PFSK-1 (cell line): Measurements from ENCODE around the gene USP47.

ENCODE experiments used
- FOXP2 ChIP-seq: optimal IDR thresholded peaks from 2 replicates; pipeline ENCODE3; 2011; ENCODE audit warnings: borderline replicate concordance, control low read depth, inconsistent platforms; ENCODE audit not compliant: insufficient read depth; ENCODE audit errors: extremely low read length, extremely low read depth
- POLR2AphosphoS5 ChIP-seq: IDR thresholded peaks from 2 replicates; pipeline ENCODE4 v1.6.1; 2012; ENCODE audit warnings: low read depth, mild to moderate bottlenecking, control low read depth, low read length, moderate library complexity
- REST ChIP-seq, 2 experiments: IDR thresholded peaks; 2 replicates each; pipeline versions ENCODE4 v1.6.1 to v1.8.0; 2011 to 2012; ENCODE audit warnings: low read depth in 2 of 2, low read length in 2 of 2, control low read depth in 1 of 2, inconsistent platforms in 1 of 2, mild to moderate bottlenecking in 1 of 2, moderate library complexity in 1 of 2; ENCODE audit not compliant: insufficient read depth in 1 of 2
- SIN3A ChIP-seq: IDR thresholded peaks from 2 replicates; pipeline ENCODE4 v1.6.1; 2012; ENCODE audit warnings: mild to moderate bottlenecking, low read length, moderate library complexity, borderline replicate concordance; ENCODE audit not compliant: insufficient read depth
- TAF1 ChIP-seq: IDR thresholded peaks from 2 replicates; pipeline ENCODE4 v1.6.1; 2012; ENCODE audit warnings: low read length, control low read depth, borderline replicate concordance; ENCODE audit not compliant: insufficient read depth

Gene USP47

GRCh38 chr11:11884351-11884750 is 42.6 kb downstream of the USP47 start:
- TF ChIP-seq POLR2AphosphoS5 (no peak), SIN3A (no peak), TAF1 (no peak), REST (IDR thresholded peaks at IDR 0.05; ENCODE audit: insufficient read depth in 1 of 2, low read depth in 2 of 2, low read length in 2 of 2) (no peak), FOXP2 (no peak)

GRCh38 chr11:11884774-11885481 is 43.2 kb downstream of the USP47 start:
- TF ChIP-seq SIN3A: no peak
- no peak for TF ChIP-seq FOXP2
- no peak for TF ChIP-seq TAF1
- TF ChIP-seq REST (IDR thresholded peaks at IDR 0.05; ENCODE audit: insufficient read depth in 1 of 2, low read depth in 2 of 2, low read length in 2 of 2): no peak
- no peak for TF ChIP-seq POLR2AphosphoS5

GRCh38 chr11:11894486-11894885 is 52.7 kb downstream of the USP47 start:
- no peak for TF ChIP-seq FOXP2
- TF ChIP-seq POLR2AphosphoS5: no peak
- TF ChIP-seq TAF1: no peak
- TF ChIP-seq SIN3A: no peak
- no peak for TF ChIP-seq REST (IDR thresholded peaks at IDR 0.05; ENCODE audit: insufficient read depth in 1 of 2, low read depth in 2 of 2, low read length in 2 of 2)

- TF ChIP-seq FOXP2: no peak
- TF ChIP-seq SIN3A: no peak
- no peak for TF ChIP-seq POLR2AphosphoS5
- TF ChIP-seq REST (IDR thresholded peaks at IDR 0.05; ENCODE audit: insufficient read depth in 1 of 2, low read depth in 2 of 2, low read length in 2 of 2): no peak
- no peak for TF ChIP-seq TAF1
Observed at GRCh38 chr11:11895672-11896071, 53.9 kb downstream of the USP47 start.

DNA sequence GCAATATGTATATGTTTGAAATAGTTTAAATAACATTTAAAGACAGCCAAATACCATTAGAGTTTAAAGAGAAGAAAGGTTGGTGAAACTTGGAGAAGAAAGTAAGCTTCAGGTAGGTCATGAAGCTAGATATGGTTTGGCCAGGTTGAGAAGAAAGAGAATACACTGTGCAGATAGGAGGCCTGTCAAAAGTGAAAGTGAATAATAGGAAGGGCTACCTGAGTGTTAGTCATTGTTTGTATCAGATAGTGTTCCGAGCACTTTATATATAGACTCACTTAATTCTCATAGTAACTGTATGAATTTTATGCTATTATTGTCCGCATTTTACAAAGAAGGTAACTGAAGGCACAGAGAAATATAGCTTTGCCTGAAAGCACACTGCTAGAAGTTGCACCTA is 56.9 kb downstream of the USP47 start:
- TF ChIP-seq FOXP2: no peak
- no peak for TF ChIP-seq POLR2AphosphoS5
- no peak for TF ChIP-seq TAF1
- no peak for TF ChIP-seq REST (IDR thresholded peaks at IDR 0.05; ENCODE audit: insufficient read depth in 1 of 2, low read depth in 2 of 2, low read length in 2 of 2)
- TF ChIP-seq SIN3A: no peak
